Activated naive CD4-positive, alpha-beta T cell treated with anti-CD3 and anti-CD28 coated beads, Interleukin-2, amount 50 U/mL, for 16 hours (primary cell): ENCODE data around the gene NAV2.

Experiments
- DNase-seq: peaks from one replicate; pipeline ENCODE4 v3.0.0-alpha.2; 2020

NAV2 gene

DNA sequence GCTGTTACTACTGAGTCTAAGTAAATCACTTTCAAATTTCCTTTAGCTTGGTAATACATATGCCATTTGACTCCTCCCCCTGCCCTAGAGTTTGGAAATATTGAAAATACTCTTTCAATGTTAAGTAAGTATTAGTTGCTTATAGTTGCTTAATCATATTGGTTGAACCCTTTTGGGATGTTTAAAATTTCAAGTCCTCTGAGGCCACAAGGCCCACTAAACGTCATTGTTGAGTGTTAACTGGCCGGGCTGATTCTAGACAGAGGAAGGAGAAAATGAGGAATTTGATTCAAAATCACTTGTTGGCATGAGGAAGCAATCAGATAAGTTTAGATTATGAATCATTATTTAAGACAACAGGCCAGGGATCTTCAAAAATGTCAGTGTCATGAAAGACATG, 8.5 kb downstream of the NAV2 start:
- no peak for DNase-seq

DNA sequence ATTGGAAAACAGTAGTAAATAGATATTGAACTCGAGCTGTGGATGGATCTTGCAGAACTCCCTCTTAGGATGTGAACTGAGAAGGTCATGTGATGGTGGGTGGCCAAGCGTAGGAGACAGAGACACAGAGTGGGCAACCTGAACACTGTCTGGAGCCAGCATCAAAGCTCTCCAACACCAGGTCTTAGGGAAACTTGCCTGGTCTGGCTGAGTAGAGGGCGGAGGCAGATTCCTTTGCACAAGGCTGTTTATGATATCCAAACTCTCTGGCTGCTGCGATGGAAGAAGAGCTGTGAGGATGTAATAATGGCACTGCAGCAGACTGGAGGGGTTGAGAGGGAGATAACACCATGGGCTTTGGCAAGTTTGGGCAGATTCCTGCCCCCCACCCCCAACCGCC, 10.1 kb downstream of the NAV2 start:
- no peak for DNase-seq

DNA sequence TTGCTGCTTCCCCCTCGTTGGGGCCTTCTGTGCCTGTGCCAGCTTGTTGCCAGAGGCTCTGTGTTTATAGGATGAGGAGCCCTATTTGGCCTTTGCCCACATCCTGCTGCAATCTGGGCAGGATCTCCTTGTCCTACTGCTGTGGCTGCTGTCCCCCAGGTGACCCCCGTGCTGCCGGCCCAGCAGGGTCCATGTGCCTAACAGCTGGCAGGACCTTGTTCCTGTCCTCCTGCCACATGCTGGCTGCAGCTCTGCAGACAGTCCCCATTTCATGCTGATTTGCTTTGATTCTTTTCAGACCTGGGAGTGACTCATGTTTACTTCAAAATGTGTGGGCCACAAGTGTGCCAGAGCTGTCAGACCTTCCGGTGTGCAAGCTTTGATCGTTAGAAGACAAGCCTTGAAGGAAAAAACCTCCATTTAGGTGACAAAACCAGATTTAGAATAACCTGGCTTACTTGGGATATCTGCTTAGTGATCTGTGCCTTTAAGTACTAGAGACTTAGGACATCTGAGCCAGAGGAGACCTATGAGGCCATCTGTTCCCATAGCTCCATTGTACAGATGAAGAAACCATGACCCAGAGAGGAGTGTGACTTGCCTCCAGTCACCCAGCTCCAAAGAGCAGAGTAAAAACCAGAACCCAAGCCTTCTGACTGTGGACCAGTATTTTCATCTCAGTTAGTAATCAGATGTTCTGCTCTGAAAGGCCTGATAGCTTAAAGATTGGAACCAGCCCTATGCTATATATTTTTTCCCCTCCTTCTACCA, 11.1 kb downstream of the NAV2 start:
- peak; percentile 18 for DNase-seq

GRCh38 chr11:19724765-19725164, 12.1 kb downstream of the NAV2 start:
- DNase-seq = no peak

DNA sequence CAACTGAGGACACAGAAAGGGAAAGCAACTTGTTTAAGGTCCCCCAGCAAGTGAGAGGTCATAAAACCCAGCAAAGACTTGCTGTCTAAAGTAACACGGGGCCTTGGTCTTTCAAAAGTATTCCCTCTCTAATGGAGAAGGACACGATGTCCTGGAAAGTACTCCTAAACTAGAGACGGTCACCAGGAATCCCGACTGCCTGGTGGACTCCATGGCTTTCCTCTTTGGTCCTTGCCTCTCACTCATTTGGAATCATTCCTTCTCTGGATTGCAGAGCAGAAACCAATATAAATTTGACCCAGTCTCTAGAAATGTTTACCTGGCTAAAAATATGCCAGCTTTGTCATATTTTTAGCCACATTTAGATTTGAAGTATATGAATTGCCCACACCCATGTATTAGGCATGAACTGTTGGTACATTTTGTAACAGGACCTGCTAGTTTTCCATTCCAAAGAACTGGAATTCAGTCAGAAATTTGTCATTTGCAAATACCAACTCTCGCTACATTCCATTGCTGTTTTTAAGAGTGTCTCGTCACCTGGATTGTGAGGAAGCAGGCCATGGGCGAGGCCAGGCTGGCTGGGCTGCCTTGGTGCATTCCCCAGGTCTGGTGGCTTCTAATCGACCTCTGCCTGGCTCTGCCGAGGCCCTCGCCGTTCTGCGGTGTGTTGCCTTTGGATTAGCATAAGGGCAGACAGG, 12.9 kb downstream of the NAV2 start:
- no peak for DNase-seq

GRCh38 chr11:19727246-19727645, 14.6 kb downstream of the NAV2 start:
- no peak for DNase-seq

GRCh38 chr11:19728436-19728835, 15.8 kb downstream of the NAV2 start:
- DNase-seq = no peak

- no peak for DNase-seq
These were observed 16.5 kb downstream of the NAV2 start for GRCh38 chr11:19729141-19729540.

GRCh38 chr11:19730373-19730772, 17.7 kb downstream of the NAV2 start:
- DNase-seq = no peak

DNA sequence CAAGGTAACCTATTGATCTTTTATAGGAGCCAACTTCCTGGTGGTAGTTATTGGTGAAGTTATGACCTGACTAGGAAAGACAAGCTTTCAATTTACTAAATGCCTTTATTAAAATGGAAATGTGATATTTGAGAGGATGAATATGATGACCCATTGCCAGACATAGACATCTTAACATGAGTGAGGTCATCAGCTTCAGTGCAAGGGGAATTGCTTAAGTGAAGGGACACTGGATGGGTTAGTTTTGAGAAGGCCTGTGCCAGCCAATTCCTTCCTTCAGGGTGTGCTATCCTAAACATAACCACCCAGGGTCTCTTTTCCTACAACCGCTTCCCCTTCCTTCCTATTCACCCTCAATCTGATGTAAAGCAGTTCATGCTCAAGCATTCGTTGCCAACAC, 21.5 kb downstream of the NAV2 start:
- DNase-seq = no peak

- no peak for DNase-seq
These were observed 22.7 kb downstream of the NAV2 start for GRCh38 chr11:19735157-19735908.

DNA sequence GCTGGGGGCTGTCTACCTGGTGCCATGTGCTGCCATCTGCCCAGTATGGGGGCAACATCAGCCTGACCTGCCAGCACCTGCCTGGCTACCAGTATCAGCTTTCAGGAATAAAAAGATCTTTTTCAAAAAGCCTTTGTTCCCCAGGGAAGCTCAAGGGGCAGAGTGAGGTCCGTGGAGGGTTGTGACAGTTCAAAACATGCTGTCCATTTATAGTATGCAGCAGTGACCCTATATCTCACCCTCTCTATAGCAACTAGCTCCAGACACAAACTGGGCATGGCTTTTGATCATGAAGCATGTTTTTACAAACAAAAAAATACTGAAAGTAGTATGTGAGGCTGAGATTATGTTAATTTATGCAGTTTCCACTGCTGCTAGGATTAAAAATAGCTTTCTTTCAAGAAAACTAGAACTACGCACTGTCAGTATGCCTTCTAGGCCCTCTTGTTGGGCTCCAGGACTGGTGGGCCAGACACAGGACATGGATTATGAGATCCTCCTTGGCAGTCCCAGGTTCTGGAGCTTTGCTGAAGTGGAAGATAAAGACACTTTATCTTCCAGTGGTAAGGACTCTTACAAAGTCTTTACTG, 23.4 kb downstream of the NAV2 start:
- DNase-seq = no peak

- DNase-seq = no peak
These were observed 24.2 kb downstream of the NAV2 start for GRCh38 chr11:19736831-19737230.

DNA sequence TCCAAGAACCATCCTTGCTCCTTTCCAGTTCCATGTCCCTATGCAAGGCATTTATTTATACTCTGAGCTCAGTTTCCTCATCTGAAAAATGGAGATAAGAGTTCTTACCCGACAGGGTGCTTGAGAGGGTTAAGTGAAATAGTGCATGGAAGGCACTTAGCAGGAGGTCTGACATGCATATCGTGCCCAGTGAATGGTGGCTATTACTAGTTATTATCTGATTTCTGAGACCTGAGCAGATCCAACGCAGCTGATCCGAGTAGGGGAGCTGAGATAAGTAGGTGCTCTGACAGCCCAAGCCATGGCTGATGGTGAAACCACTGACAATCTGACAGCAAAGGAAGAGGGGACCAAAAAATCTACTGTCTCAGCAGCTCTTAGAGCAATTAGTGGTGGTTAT, 24.9 kb downstream of the NAV2 start:
- no peak for DNase-seq

DNA sequence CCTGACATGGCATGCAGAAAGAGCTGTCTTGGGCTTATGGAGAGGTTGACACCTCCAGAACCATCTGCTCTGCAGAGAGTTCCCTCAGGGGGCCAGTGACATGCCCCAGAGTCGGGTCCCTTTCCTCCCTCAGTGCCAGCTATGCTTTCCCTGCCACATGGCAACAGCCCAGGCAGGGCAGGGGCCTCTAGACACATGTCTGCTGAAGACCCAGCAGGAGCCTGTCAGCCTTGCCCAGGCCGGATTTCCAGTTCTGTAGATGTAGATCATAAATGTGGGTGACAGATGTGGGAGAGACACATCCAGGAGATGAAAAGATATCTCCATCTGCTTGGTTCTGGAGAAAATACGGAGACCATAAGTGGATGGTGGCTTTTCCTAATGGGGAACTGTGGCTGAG, 25.5 kb downstream of the NAV2 start:
- DNase-seq = no peak

GRCh38 chr11:19739872-19740271, 27.2 kb downstream of the NAV2 start:
- DNase-seq = no peak

- no peak for DNase-seq
These were observed 27.9 kb downstream of the NAV2 start for GRCh38 chr11:19740586-19740985.

DNA sequence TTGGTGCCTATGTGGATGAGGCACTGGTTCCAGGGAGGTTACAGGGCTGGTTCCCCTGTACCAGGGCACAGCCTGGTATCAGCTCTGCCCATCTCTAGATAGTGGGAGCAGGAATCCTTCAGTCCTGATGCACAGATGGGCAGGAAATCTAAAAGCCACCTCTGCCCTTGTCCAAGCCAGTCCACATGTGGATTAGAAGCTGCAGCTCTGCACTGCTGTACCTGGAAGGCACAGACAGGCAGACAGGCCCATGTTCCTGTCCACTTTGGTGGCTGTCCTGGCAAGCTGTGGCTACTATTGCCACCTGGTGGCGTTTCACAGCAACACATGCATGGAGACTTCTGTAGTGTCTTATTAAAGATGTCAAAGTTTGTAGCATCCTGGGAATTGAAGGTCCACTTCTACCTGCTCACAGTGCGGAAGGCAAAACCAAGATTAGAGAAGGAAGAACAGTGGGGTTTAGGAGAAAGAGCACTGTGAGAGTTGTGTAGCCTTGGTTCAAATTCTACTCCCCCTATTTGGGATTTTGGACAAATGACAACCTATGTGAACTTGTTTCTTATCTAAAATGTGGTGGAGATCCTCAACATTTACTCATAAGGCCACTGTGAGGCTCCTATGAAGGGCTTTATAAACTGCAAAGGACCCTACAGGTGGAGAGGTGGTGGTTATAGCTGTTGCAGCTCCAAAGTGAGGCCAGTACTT, 30.1 kb downstream of the NAV2 start:
- DNase-seq = peak; percentile 60

DNA sequence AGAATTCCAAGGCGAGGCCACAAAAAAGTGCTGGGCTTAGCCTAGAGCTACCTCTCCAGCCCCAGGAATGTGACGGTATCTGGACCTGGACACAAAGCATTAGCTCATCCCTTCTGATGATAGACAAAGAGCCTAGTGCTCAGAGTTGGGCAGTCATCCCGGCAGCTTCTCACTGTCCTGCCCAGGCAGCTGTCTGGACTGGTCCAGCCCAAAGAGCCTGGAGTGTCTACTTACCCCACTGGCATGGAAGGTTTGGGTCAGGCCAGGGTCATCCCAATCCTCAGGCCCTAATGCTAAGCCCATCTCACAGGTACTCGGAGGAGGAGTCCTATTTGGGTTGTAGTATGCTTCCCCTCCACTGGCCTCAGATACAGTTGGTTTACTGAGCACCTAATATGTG, 31.0 kb downstream of the NAV2 start:
- DNase-seq = no peak

DNA sequence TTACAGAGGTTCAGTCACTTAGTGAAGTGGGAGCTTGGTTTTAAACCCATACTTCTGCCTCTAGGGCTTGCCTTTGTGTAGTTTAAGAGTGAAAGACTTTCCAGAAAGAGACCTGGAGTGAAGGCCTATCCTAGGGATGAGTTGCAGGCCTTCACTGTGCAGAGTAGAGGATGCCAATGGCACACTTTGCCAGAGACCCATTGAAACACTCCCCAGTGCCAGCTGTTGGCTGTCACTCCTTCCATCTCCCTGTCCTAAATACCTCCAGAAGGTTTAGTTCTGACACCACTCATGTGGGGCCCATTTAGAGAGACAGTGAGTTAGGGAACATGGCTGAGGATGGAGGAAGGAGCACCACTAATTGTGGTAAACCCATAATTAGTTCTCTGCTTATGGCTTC, 31.5 kb downstream of the NAV2 start:
- no peak for DNase-seq

- no peak for DNase-seq
These were observed 33.4 kb downstream of the NAV2 start for GRCh38 chr11:19746086-19746485.

- no peak for DNase-seq
These were observed 35.0 kb downstream of the NAV2 start for GRCh38 chr11:19747634-19748033.

DNA sequence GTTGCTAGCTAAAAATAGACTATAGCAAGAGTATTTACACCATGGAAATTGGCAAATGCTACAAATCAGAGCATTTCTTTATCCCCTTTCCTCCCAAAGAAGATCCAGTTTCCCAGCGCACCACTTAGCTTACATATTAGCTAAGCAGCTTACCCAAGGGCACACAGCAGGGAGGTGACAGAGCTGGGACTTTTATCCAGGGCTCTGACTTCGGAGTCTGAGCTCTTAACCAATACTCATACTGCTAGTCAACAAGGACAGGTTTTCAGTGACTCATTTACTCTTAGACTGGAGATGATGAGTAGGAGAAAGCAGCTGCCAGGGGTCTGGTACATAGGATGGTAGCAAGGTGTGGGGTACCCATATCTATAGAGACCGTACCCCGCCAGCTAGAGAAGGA, 38.4 kb downstream of the NAV2 start:
- DNase-seq = no peak
